Measurements from ENCODE around the gene RFC2. TPM values are rescaled to one million over a fixed set of nuclear protein-coding genes. Genes with fewer than 3 reads are reported as not detected.

Gene RFC2
- polyA plus RNA-seq, 1 of the 3 experiments (the other 2 are of a cell fraction): 31.2 TPM

GRCh38 chr7:74289018-74289658 lies 34.9 kb upstream of the RFC2 start, which contains the start of gene CLIP2 (continued):
- TF ChIP-seq RFX5 (IDR thresholded peaks at IDR 0.05; ENCODE audit: low read length) (no peak), MXI1 (IDR thresholded peaks at IDR 0.05; ENCODE audit: low read depth, low read length) (peak; percentile 65; the same call in 1 of the 2 replicates), RCOR1 (IDR thresholded peaks at IDR 0.05; ENCODE audit: low read length) (0 out of 2 replicates have a peak, but pooled peaks have one; percentile 9)

- no peak for DNase-seq
- Histone ChIP-seq H3K9me2 (no peaks in the 10 kb centered on the region), H3K4me2 (peak overlapping the region; percentile 87), H3K4me1 (ENCODE audit: control insufficient read depth in 1 of 2, insufficient read depth in 2 of 2, low read depth in 1 of 2, low read length in 1 of 2) (peaks cover 6 to 20% of the 10 kb centered on the region in 2 experiments; a peak in 2 of 4 replicates), H4K20me1 (ENCODE audit: insufficient read depth) (peaks cover 29% of the 10 kb centered on the region), H3K4me3 (ENCODE audit: low read depth in 2 of 2, low read length in 1 of 2) (peak overlapping the region; percentile 47 to 63; a peak in 3 of 4 replicates), H3F3A (replicated peaks; ENCODE audit: insufficient read depth) (peaks cover 3% of the 10 kb centered on the region), H2AFZ (ENCODE audit: low read depth) (peak overlapping the region; percentile 99), H3K79me2 (ENCODE audit: insufficient read depth) (peaks cover 39% of the 10 kb centered on the region), H3K27ac (ENCODE audit: low read depth in 2 of 2, low read length in 1 of 2) (peak overlapping the region in 1 of 2 experiments; percentile 64; a peak in 1 of 4 replicates), H3K9me3 (no peaks in the 10 kb centered on the region), H3K36me3 (replicated peaks in 1 of 2; ENCODE audit: control insufficient read depth in 1 of 2, insufficient read depth in 2 of 2, low read length in 1 of 2) (no peaks in the 10 kb centered on the region), H3K9ac (peak overlapping the region; percentile 70; the same call in 1 of the 2 replicates), H3K27me3 (ENCODE audit: insufficient read depth) (no peaks in the 10 kb centered on the region)
- ChIA-PET CTCF (interaction anchor here (0.8 to 9.1 kb wide), 9 partner anchors 9 to 113 kb away, joined by 3 to 61 read pairs (median 7); no protein-coding TSS in a partner anchor), POLR2A (interaction anchor here (2.3 kb wide), 1 partner anchor 34 kb away, joined by 7 read pairs; the partner anchor contains the start of gene RFC2)
- 54% methylated on average over 20 of the region's 20 CpGs for WGBS (ENCODE audit: low lambda C conversion rate)
- no peak for TF ChIP-seq SIN3A (IDR thresholded peaks at IDR 0.05; ENCODE audit: borderline replicate concordance, low read depth, low read length)
- no peak for TF ChIP-seq ELF1 (IDR thresholded peaks at IDR 0.05)
- no peak for TF ChIP-seq RCOR1 (IDR thresholded peaks at IDR 0.05; ENCODE audit: low read length)
- no peak for TF ChIP-seq RXRA (IDR thresholded peaks at IDR 0.05; ENCODE audit: borderline replicate concordance, low read depth)
- TF ChIP-seq, protein P1, sequence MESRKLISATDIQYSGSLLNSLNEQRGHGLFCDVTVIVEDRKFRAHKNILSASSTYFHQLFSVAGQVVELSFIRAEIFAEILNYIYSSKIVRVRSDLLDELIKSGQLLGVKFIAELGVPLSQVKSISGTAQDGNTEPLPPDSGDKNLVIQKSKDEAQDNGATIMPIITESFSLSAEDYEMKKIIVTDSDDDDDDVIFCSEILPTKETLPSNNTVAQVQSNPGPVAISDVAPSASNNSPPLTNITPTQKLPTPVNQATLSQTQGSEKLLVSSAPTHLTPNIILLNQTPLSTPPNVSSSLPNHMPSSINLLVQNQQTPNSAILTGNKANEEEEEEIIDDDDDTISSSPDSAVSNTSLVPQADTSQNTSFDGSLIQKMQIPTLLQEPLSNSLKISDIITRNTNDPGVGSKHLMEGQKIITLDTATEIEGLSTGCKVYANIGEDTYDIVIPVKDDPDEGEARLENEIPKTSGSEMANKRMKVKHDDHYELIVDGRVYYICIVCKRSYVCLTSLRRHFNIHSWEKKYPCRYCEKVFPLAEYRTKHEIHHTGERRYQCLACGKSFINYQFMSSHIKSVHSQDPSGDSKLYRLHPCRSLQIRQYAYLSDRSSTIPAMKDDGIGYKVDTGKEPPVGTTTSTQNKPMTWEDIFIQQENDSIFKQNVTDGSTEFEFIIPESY (IDR thresholded peaks at IDR 0.05; ENCODE audit: borderline replicate concordance, low read depth): no peak
- TF ChIP-seq FOSL2 (IDR thresholded peaks at IDR 0.05; ENCODE audit: borderline replicate concordance, low read depth): no peak
- no peak for TF ChIP-seq GATA2 (CRISPR knock-in tag; IDR thresholded peaks at IDR 0.05)
- TF ChIP-seq, protein P2, sequence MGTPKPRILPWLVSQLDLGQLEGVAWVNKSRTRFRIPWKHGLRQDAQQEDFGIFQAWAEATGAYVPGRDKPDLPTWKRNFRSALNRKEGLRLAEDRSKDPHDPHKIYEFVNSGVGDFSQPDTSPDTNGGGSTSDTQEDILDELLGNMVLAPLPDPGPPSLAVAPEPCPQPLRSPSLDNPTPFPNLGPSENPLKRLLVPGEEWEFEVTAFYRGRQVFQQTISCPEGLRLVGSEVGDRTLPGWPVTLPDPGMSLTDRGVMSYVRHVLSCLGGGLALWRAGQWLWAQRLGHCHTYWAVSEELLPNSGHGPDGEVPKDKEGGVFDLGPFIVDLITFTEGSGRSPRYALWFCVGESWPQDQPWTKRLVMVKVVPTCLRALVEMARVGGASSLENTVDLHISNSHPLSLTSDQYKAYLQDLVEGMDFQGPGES (IDR thresholded peaks at IDR 0.05; ENCODE audit: low read depth, low read length): no peak
- no peak for TF ChIP-seq RAD21 (IDR thresholded peaks at IDR 0.05; ENCODE audit: low read length)
- TF ChIP-seq EZH2phosphoT487 (IDR thresholded peaks at IDR 0.05; ENCODE audit: borderline replicate concordance, low read depth): no peak
- TF ChIP-seq EP300 (IDR thresholded peaks at IDR 0.05; ENCODE audit: borderline replicate concordance in 1 of 2, low read depth in 1 of 2, low read length in 1 of 2): no peak
- no peak for TF ChIP-seq MAX (IDR thresholded peaks at IDR 0.05; ENCODE audit: low read depth)
- no peak for TF ChIP-seq NRF1 (IDR thresholded peaks at IDR 0.05; ENCODE audit: low read depth, low read length)
- TF ChIP-seq TEAD4 (IDR thresholded peaks at IDR 0.05; ENCODE audit: borderline replicate concordance, insufficient read depth): no peak
Measured at GRCh38 chr7:74288034-74288881, 34.1 kb upstream of the RFC2 start.
